K562 (cell line): ENCODE results near the gene SIGLEC6. TPM values are rescaled to one million over a fixed set of nuclear protein-coding genes. Genes with fewer than 3 reads are reported as not detected.

Experiments
- CSDE1 ChIP-seq, 2 experiments: fragments of 450-650 bp; IDR thresholded peaks; 2 replicates each; pipeline ENCODE4 v1.6.1; 2016; ENCODE audit warnings: mild to moderate bottlenecking in 1 of 2
- EHMT2 ChIP-seq: fragments of 450-650 bp; IDR thresholded peaks from 2 replicates; pipeline ENCODE4 v1.6.1; 2018; ENCODE audit warnings: antibody characterized with exemption
- GABPB1 ChIP-seq: sonication (generic); formaldehyde crosslinking; IDR thresholded peaks from 2 replicates; pipeline ENCODE4 v1.8.0; 2022; ENCODE audit warnings: mild to moderate bottlenecking, missing genetic modification reagents
- MEF2A ChIP-seq: IDR thresholded peaks from 2 replicates; pipeline ENCODE4 v1.6.1; 2011; ENCODE audit warnings: low read depth, mild to moderate bottlenecking, low read length, moderate library complexity; ENCODE audit not compliant: control insufficient read depth
- RBM15 ChIP-seq: fragments of 200-400 bp; formaldehyde crosslinking; IDR thresholded peaks from 2 replicates; pipeline ENCODE4 v1.6.1; 2018; ENCODE audit warnings: mild to moderate bottlenecking, low read length, moderate library complexity; ENCODE audit not compliant: insufficient read depth
- REST ChIP-seq, 2 experiments: fragments of 450-650 bp; formaldehyde crosslinking in 1 of 2; IDR thresholded peaks; 2 replicates each; pipeline versions ENCODE4 v1.4.0 to v1.6.1; 2014 to 2020; ENCODE audit warnings: mild to moderate bottlenecking in 2 of 2, borderline replicate concordance in 1 of 2, low read depth in 1 of 2
- SMARCA4 ChIP-seq: fragments of 450-650 bp; IDR thresholded peaks from 2 replicates; pipeline ENCODE4 v1.6.1; 2016
- polyA plus RNA-seq, 8 experiments: library from polyadenylated mRNA; depleted of rRNA in 4 of 8; stranded (reverse) in 5 of 8; unstranded in 3 of 8; fragments of >200 nt; fragmentation: Nextera tagmentation in 2 of 8; fragmentation: Illumina TruSeq in 1 of 8; extraction: Ambion mirVana in 2 of 8; extraction: Trizol in 1 of 8; gene quantifications; 2 replicates each; pipeline versions ENCODE4 v1.2.1 to v1.2.3, GENCODE V29; 2011 to 2014; ENCODE audit warnings: inconsistent platforms in 1 of 8, missing spikeins in 1 of 8
- total RNA-seq, 7 experiments: library from RNA; depleted of rRNA in 6 of 7; stranded (reverse); fragments of >200 nt in 6 of 7; fragmentation: Illumina TruSeq in 2 of 7; extraction: Trizol in 2 of 7; gene quantifications; 2 replicates each; pipeline versions ENCODE4 v1.2.1 to v1.2.3, GENCODE V29; 2011 to 2021; ENCODE audit warnings: low replicate concordance in 1 of 7
- TF ChIP-seq, protein P1 (sequence below): fragments of 450-650 bp; conservative IDR thresholded peaks from 2 replicates; pipeline ENCODE4 v1.6.1; 2016; ENCODE audit warnings: missing genetic modification characterization, low read depth, mild to moderate bottlenecking, missing compliant biosample characterization, moderate library complexity
- TF ChIP-seq, protein P2 (sequence below): fragments of 200-800 bp; sonication (Bioruptor generic); IDR thresholded peaks from 2 replicates; pipeline ENCODE4 v1.6.1; 2016; ENCODE audit warnings: missing genetic modification characterization, missing compliant biosample characterization
- TF ChIP-seq, protein P3 (sequence below): fragments of 250-450 bp; sonication (Bioruptor Pico); IDR thresholded peaks from 2 replicates; pipeline ENCODE4 v1.5.1; 2021; ENCODE audit warnings: mild to moderate bottlenecking

The SIGLEC6 gene
- total and polyA plus RNA-seq, 9 of the 15 experiments (the other 6 are each of a cell fraction or from before 2014, with no cell fraction given) = 0.03 to 17.5 (median 0.71) TPM

- TF ChIP-seq REST (IDR thresholded peaks at IDR 0.05; ENCODE audit: borderline replicate concordance) (peak; percentile 32; the same call in 1 of the 2 replicates), REST (CRISPR knock-in tag; IDR thresholded peaks at IDR 0.05; ENCODE audit: low read depth) (no peak), GABPB1 (CRISPR knock-in tag) (peak; percentile 96), RBM15 (no peak), SMARCA4 (peak; percentile 98), MEF2A (peak; percentile 66; the same call in 1 of the 2 replicates), EHMT2 (no peak), CSDE1 (IDR thresholded peaks at IDR 0.05) (0 out of 4 replicates have a peak, but pooled peaks of 1 of the 2 experiments have one; percentile 36)
- TF ChIP-seq, protein P1, sequence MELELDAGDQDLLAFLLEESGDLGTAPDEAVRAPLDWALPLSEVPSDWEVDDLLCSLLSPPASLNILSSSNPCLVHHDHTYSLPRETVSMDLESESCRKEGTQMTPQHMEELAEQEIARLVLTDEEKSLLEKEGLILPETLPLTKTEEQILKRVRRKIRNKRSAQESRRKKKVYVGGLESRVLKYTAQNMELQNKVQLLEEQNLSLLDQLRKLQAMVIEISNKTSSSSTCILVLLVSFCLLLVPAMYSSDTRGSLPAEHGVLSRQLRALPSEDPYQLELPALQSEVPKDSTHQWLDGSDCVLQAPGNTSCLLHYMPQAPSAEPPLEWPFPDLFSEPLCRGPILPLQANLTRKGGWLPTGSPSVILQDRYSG = no peak
- TF ChIP-seq, protein P2, sequence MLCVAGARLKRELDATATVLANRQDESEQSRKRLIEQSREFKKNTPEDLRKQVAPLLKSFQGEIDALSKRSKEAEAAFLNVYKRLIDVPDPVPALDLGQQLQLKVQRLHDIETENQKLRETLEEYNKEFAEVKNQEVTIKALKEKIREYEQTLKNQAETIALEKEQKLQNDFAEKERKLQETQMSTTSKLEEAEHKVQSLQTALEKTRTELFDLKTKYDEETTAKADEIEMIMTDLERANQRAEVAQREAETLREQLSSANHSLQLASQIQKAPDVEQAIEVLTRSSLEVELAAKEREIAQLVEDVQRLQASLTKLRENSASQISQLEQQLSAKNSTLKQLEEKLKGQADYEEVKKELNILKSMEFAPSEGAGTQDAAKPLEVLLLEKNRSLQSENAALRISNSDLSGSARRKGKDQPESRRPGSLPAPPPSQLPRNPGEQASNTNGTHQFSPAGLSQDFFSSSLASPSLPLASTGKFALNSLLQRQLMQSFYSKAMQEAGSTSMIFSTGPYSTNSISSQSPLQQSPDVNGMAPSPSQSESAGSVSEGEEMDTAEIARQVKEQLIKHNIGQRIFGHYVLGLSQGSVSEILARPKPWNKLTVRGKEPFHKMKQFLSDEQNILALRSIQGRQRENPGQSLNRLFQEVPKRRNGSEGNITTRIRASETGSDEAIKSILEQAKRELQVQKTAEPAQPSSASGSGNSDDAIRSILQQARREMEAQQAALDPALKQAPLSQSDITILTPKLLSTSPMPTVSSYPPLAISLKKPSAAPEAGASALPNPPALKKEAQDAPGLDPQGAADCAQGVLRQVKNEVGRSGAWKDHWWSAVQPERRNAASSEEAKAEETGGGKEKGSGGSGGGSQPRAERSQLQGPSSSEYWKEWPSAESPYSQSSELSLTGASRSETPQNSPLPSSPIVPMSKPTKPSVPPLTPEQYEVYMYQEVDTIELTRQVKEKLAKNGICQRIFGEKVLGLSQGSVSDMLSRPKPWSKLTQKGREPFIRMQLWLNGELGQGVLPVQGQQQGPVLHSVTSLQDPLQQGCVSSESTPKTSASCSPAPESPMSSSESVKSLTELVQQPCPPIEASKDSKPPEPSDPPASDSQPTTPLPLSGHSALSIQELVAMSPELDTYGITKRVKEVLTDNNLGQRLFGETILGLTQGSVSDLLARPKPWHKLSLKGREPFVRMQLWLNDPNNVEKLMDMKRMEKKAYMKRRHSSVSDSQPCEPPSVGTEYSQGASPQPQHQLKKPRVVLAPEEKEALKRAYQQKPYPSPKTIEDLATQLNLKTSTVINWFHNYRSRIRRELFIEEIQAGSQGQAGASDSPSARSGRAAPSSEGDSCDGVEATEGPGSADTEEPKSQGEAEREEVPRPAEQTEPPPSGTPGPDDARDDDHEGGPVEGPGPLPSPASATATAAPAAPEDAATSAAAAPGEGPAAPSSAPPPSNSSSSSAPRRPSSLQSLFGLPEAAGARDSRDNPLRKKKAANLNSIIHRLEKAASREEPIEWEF = no peak; the same call in 1 of the 2 replicates
- TF ChIP-seq, protein P3, sequence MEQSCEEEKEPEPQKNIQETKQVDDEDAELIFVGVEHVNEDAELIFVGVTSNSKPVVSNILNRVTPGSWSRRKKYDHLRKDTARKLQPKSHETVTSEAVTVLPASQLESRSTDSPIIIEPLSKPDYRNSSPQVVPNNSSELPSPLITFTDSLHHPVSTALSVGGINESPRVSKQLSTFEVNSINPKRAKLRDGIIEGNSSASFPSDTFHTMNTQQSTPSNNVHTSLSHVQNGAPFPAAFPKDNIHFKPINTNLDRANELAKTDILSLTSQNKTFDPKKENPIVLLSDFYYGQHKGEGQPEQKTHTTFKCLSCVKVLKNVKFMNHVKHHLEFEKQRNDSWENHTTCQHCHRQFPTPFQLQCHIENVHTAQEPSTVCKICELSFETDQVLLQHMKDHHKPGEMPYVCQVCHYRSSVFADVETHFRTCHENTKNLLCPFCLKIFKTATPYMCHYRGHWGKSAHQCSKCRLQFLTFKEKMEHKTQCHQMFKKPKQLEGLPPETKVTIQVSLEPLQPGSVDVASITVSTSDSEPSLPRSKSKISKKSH (CRISPR knock-in tag) = no peak
Observed at GRCh38 chr19:51547397-51548212, 16.1 kb upstream of the SIGLEC6 start (continued).
